Measurements from ENCODE around the gene ATP1B4. TPM values are rescaled to one million over a fixed set of nuclear protein-coding genes. Genes with fewer than 3 reads are reported as not detected.

The ATP1B4 gene
- total RNA-seq, 1 experiment from 2014 or later = not detected

GRCh38 chrX:120372667-120373370 lies 10.9 kb downstream of the ATP1B4 start:
- peaks cover 40% of the 10 kb centered on the region for H3K27me3 Mint-ChIP-seq (ENCODE audit: insufficient read depth, unreplicated experiment)
- intact Hi-C loops (cut with micrococcal nuclease) = no loop called here
- no peak overlapping the region for H3K27ac Mint-ChIP-seq (ENCODE audit: low read depth, unreplicated experiment)
- no peak for DNase-seq (ENCODE audit: unreplicated experiment)
- H3K36me3 Mint-ChIP-seq (ENCODE audit: insufficient read depth, unreplicated experiment) = no peaks in the 10 kb centered on the region
- H3K4me1 Mint-ChIP-seq (ENCODE audit: insufficient read depth, unreplicated experiment) = no peaks in the 10 kb centered on the region
- TF ChIP-seq CTCF (IDR thresholded peaks at IDR 0.05; ENCODE audit: unreplicated experiment) = no peak
- H3K9me3 Mint-ChIP-seq (ENCODE audit: unreplicated experiment) = no peaks in the 10 kb centered on the region
- BruUV-seq (replicated peaks) = no TSS peak
- ChIA-PET POLR2A (no interaction called here), CTCF (interaction anchor here (0.6 to 1.6 kb wide), 2 partner anchors 8 to 9 kb away, joined by 3 to 5 read pairs; no protein-coding TSS in a partner anchor)
- no peak overlapping the region for H3K4me3 Mint-ChIP-seq (ENCODE audit: unreplicated experiment)

GRCh38 chrX:120377179-120377578 lies 15.3 kb downstream of the ATP1B4 start:
- Mint-ChIP-seq H3K36me3 (ENCODE audit: insufficient read depth, unreplicated experiment) (no peaks in the 10 kb centered on the region), H3K4me1 (ENCODE audit: insufficient read depth, unreplicated experiment) (no peaks in the 10 kb centered on the region), H3K27ac (ENCODE audit: low read depth, unreplicated experiment) (no peak overlapping the region), H3K4me3 (ENCODE audit: unreplicated experiment) (no peak overlapping the region), H3K9me3 (ENCODE audit: unreplicated experiment) (no peaks in the 10 kb centered on the region), H3K27me3 (ENCODE audit: insufficient read depth, unreplicated experiment) (peaks cover 47% of the 10 kb centered on the region)
- ChIA-PET POLR2A (no interaction called here), CTCF (interaction anchor here (1.2 to 2.4 kb wide), 2 partner anchors 13 to 75 kb away, joined by 7 read pairs; no protein-coding TSS in a partner anchor)
- intact Hi-C loops (cut with micrococcal nuclease) = no loop called here
- no peak for TF ChIP-seq CTCF (IDR thresholded peaks at IDR 0.05; ENCODE audit: unreplicated experiment)
- no peak for DNase-seq (ENCODE audit: unreplicated experiment)
- no TSS peak for BruUV-seq (replicated peaks)

- BruUV-seq (replicated peaks) = no TSS peak
- intact Hi-C loops (cut with micrococcal nuclease) = no loop called here
- ChIA-PET CTCF (interaction anchor here (0.8 to 2.4 kb wide), 4 partner anchors 13 to 108 kb away, joined by 4 to 7 read pairs (median 6); no protein-coding TSS in a partner anchor), POLR2A (no interaction called here)
- H3K27ac Mint-ChIP-seq (ENCODE audit: low read depth, unreplicated experiment) = no peak overlapping the region
- no peaks in the 10 kb centered on the region for H3K4me1 Mint-ChIP-seq (ENCODE audit: insufficient read depth, unreplicated experiment)
- H3K4me3 Mint-ChIP-seq (ENCODE audit: unreplicated experiment) = no peak overlapping the region
- DNase-seq (ENCODE audit: unreplicated experiment) = no peak
- H3K36me3 Mint-ChIP-seq (ENCODE audit: insufficient read depth, unreplicated experiment) = no peaks in the 10 kb centered on the region
- H3K9me3 Mint-ChIP-seq (ENCODE audit: unreplicated experiment) = no peaks in the 10 kb centered on the region
- H3K27me3 Mint-ChIP-seq (ENCODE audit: insufficient read depth, unreplicated experiment) = peaks cover 42% of the 10 kb centered on the region
- TF ChIP-seq CTCF (IDR thresholded peaks at IDR 0.05; ENCODE audit: unreplicated experiment) = no peak
These were observed 15.8 kb downstream of the ATP1B4 start for GRCh38 chrX:120377715-120378114.

GRCh38 chrX:120378570-120378969 lies 16.7 kb downstream of the ATP1B4 start:
- intact Hi-C loops (cut with micrococcal nuclease) = no loop called here
- Mint-ChIP-seq H3K36me3 (ENCODE audit: insufficient read depth, unreplicated experiment) (no peaks in the 10 kb centered on the region), H3K9me3 (ENCODE audit: unreplicated experiment) (no peaks in the 10 kb centered on the region), H3K4me1 (ENCODE audit: insufficient read depth, unreplicated experiment) (no peaks in the 10 kb centered on the region), H3K27me3 (ENCODE audit: insufficient read depth, unreplicated experiment) (peaks cover 41% of the 10 kb centered on the region), H3K4me3 (ENCODE audit: unreplicated experiment) (no peak overlapping the region), H3K27ac (ENCODE audit: low read depth, unreplicated experiment) (no peak overlapping the region)
- TF ChIP-seq CTCF (IDR thresholded peaks at IDR 0.05; ENCODE audit: unreplicated experiment) = no peak
- BruUV-seq (replicated peaks) = no TSS peak
- ChIA-PET POLR2A (no interaction called here), CTCF (interaction anchor here (0.8 to 1.3 kb wide), 3 partner anchors 13 to 107 kb away, joined by 4 to 6 read pairs (median 5); no protein-coding TSS in a partner anchor)
- DNase-seq (ENCODE audit: unreplicated experiment) = no peak
